T-helper 2 cell (primary cell): ENCODE measurements around the gene AGAP5.
"Not testable (repeated sequence)": the region's sequence is repeated elsewhere in the genome, so short reads cannot be mapped to it uniquely, and the experiment has no call there.

Source experiments
- DNase-seq, 5 experiments: peaks; one replicate each; pipeline versions ENCODE4 v3.0.0 to v3.0.0-alpha.2; 2012 to 2022
- total RNA-seq, 2 donors: gene quantifications; one replicate each; lab custom pipeline; 2026; lab: John Stamatoyannopoulos, UW

Gene AGAP5
- 0 to 0.34 reads per million in 2 donors for total RNA-seq

DNA sequence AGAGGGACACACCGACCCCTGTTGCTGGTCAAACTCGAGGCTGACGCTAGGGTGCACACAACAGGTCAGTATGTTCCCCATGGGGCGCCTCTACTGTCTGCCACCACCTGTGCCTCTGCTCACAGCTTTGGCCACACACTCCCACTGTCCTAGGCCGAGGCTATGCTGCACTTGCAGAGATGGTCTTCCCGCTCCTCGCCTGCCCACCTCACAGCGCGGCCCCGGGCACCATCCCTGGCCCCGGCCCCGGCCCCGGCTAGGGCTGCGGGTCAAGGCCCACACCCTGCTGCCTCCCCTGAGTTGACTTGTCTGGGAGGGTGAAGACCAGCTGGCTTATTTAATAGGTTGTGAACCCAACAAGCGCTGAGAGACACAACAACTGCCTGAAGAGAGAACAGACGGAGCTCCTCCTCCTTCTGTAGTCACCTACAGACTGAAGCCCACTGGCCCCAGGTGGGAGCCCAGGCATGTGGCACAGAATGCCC lies at the start of gene AGAP5:
TSS of gene AGAP5 (minus strand) at position 435 of the 485 bp plus-strand sequence. CDS start at position 81, 354 bp downstream.
- DNase-seq, result not testable (repeated sequence)

DNA sequence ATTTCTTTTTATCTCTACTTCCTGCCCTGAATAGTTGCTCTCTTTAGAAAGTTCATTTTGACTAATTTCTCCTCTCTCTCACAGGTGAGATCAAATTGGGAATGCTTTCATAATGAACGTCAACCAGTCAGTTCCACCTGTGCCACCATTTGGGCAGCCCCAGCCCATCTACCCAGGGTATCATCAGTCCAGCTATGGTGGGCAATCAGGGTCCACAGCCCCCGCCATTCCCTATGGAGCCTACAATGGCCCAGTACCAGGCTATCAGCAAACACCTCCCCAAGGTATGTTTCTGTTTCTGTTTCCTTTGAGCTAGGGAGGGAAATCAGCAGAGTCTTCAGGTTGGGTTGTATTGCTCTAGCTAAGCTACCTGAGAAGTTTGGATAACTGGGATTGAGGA lies 48.8 kb upstream of the AGAP5 start:
- DNase-seq, result no peak

DNA sequence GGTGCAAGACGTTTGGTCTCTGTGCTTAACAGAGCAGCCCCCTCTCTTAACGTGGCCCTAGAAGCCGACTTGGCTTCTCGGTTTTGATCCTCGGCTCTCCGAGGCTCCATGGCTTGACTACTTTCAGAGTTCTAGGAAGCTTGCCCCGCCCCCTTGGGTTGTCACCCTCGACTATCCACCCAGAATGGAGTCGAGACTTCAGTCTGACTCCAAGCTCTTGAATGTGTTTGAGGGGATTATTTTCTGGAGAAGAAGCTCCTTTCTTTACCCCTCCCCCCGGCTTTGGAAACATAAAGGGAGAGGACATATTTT lies 46.7 kb upstream of the AGAP5 start:
- DNase-seq, result peak in 3 of 5 experiments; percentile 48 to 79 (median 52)

DNA sequence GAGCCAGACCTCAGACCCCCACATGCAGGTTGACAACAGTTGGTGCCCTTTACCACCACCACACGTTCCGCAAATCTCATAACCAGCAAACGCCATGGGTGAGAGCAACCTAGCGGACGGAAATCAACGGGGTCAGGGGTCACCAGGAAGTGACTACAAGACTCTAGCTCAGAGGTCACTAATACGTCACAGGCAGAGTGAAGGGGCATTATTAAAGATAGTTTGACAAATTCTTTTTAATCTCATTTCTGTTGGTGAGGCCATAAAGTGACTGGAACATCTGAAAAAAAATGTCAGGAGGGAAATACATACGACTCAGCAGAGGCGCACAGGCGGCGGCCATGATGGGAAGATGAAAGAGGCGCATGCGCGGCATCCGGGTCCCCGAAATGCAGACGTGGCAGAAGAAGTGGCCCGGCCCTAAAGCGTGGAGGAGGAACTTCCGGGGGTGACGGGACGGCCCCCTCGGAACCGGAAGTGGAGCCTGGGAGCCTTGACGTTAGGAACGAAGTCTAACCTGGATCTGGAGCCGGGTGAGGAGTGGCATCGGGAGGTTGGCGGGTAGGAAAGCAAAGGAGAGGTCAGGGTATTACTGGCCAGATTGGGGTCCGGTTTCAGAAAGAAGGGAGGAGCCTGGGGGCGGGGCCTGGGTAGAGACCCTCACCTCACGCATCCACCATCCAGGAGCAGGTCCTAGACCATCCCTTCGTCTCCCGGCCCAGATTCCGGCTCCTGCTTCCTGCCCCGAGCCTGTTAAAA lies 46.2 kb upstream of the AGAP5 start, which contains the start of gene SEC24C:
TSS of gene SEC24C (plus strand) at position 468 of the 759 bp plus-strand sequence. CDS start 2,461 bp downstream, outside the sequence.
- peak; percentile 90 to 97 (median 93) for DNase-seq

DNA sequence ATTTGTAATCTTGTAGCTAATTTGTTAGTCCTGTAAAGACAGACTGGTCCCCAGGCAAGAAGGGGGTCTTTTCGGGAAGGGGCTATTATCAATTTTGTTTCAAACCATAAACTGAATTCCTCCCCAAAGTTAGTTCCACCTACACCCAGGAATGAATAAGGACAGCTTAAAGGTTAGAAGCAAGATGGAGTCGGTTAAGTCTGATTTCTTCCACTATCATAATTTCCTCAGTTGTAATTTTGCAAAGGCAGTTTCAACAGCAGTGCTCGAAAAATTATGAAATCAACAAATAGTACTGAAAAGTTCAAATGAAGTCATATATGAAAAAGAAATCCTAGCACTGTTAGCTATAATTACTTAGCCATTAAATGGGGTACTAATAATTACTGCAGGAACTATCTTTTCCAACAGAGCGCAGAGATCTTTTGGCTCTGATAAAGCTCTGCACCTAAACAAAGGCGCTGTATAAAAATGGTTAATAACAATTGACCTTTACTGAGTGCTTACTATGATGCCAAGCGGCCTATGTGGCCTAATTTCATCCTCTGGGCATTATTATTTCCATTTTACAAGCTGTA lies 45.5 kb upstream of the AGAP5 start:
- peak in 1 of 5 experiments; percentile 13 for DNase-seq

DNA sequence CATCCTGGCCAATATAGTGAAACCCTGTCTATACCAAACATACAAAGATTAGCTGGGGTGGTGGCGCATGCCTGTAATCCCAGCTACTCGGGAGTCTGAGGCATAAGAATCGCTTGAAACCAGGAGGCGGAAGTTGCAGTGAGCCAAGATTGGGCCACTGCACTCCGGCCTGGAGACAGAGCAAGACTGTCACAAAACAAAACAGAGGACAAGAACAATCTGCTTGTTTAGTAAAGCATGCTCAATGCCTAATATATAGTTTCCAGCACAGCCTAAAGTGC lies 44.5 kb upstream of the AGAP5 start:
- DNase-seq, result no peak

DNA sequence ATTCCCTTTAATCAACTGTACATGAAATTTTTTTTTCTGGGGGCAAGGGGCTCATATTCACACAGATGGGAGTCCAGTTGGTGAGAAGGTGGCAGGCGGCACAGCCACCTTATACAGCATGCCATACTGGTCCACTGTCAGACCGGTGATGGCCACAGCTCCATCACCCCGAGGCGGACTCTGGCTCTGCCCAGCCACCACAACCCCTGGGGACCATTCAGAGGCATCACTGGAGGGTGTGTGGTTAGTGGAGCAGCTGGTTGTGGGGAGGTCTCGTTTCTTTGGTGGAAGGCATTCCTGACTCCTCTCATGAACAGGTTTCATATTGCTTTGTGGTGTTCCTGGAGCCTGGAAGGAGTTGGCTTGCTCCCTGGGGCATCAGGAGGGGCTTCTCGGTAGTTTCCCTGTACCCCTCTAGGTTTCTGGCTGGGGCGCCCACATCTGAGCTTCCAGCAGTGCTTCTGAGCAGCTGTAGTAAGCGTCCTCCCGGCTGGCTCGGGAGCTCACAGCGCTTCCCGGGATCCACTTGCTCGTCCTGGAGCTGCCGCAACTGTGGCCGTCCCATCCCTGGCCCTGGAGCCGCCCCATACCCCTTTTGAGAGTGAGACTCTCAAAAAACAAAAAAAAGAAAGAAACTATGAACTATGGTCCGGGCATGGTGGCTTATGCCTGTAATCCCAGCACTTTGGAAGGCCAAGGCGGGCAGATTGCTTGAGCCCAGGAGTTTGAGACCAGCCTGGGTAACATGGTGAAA lies 42.8 kb upstream of the AGAP5 start:
- DNase-seq, result not testable (repeated sequence)

DNA sequence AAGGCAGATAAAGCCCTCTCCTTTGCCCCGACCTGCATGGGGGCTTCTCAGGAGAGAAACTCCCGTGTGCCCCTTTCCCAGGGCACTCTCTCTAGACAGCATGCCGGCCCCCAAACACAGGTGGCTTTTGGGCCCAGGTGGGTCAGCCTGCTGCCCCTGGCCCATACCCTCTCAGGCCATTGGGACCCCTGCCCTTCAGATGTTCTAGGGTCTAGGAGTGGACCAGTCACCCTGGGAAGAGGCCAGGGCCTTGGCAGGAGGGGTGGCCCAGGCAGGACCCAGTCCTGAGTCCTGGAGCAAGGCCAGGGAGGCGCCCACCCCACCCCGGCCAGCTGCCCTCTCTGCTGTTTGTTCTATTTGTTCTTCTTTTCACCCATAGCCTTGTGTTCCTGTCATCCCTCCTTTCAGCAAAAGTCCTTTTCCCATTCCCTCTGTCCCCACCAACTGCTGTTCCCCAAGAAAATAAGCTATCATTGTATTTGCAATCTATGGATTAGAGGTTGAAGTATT lies 36.9 kb upstream of the AGAP5 start:
- no peak for DNase-seq

DNA sequence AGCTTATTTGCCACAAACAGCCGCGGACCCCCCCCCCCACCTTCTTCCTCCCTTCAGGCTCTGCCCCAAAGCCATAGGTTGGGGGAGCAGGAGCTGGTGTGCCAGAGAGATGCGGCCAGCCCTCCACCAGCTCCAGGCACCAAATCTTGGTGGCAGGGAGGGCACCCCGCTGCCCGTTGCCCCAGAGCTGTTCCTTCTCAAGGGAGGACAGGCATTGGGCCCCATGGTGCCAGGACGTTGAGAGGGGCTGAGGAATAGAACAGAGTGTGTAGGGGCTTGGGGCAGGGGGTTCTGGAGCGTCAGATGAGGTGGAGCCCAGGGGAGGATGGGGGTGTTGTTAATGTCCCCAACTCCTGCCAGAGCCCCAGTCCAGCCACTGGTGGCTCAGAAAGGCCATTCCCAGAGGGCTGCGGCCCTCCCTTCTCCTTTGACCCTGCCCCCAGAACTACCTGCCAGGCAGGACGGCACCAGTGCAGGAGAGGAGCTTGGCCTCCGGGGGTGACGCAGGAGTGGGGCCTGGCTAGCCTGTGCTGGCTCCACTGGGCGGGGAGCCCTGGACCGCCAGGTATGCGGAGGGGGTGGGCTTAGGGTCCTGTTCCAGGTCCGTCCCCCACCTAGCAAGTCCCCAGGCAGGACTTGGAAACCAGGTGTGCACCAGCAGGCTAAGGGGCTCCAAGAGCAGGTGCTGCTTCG lies 36.3 kb upstream of the AGAP5 start:
- DNase-seq, result no peak

DNA sequence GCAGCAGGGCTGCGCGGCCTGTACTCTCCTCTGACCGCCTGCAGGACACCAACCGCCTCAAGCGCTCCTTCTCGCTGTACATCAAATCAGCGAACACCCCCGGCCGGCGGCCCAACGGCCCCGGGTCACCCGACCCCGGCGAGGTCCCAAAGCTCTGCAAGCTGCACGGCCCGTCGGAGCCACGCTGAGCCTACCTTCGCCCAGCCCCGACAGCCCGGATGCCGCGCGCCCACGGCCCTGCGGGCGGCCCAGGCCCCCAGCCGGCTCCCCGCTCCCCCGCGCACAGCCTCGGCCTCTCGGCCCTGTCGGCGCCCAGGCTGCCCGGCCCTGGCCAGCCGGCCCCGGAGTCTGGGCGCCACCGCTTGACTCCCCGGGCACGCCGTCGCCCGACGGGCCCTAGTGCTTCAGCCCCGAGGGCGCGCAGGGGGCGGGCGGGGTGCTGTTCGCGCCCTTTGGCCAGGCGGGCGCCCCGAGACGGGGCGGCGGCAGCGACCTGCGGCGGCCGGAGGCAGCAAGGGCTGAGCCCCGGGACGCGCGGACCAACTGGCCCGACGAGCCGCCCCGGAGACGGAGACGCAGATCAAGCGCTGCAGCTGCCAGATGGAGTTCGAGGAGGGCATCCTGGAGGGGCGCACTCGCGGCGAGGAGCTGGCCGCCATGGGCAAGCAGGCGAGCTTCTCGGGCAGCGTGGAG lies 35.2 kb upstream of the AGAP5 start:
- no peak for DNase-seq

DNA sequence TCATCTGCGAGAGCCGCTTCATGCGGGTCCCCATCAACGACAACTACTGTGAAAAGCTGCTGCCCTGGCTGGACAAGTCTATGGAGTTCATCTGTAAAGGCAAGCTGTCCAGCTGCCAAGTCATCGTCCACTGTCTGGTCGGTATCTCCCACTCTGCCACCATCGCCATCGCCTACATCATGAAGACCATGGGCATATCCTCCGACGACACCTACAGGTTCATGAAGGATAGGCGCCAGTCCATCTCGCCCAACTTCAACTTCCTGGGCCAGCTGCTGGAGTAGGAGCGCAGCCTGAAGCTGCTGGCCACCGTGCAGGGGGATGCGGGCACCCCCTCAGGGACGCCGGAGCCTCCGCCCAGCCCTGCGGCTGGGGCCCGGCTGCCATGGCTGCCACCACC lies 34.5 kb upstream of the AGAP5 start:
- no peak for DNase-seq

DNA sequence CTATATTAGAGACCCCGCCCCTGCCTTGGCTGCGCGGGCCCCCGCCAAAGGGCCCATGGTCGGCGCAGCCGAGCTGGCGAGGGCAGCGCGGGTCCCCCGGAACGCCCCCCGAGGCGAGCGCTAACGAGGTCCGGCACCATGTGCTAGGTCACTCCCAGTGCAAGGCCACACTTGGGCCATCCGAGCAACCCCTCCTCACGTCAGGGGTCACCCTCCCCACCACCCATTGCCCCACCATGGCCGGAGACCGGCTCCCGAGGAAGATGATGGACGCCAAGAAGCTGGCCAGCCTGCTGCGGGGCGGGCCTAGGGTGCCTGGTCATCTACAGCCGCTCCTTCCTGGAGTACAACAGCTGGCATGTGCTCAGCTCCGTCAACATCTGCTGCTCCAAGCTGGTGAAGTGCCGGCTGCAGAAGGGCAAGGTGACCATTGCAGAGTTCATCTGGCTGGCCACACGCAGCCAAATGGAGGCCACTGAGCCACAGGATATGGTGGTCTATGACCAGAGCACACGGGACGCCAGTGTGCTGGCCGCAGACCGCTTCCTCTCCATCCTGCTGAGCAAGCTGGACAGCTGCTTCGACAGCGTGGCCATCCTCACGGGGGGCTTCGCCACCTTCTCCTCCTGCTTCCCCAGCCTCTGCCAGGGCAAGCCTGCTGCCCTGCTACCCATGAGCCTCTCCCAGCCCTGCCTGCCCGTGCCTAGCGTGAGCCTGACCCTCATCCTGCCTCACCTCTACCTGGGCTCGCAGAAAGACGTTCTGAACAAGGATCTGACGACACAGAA lies 33.9 kb upstream of the AGAP5 start:
- DNase-seq, result no peak

DNA sequence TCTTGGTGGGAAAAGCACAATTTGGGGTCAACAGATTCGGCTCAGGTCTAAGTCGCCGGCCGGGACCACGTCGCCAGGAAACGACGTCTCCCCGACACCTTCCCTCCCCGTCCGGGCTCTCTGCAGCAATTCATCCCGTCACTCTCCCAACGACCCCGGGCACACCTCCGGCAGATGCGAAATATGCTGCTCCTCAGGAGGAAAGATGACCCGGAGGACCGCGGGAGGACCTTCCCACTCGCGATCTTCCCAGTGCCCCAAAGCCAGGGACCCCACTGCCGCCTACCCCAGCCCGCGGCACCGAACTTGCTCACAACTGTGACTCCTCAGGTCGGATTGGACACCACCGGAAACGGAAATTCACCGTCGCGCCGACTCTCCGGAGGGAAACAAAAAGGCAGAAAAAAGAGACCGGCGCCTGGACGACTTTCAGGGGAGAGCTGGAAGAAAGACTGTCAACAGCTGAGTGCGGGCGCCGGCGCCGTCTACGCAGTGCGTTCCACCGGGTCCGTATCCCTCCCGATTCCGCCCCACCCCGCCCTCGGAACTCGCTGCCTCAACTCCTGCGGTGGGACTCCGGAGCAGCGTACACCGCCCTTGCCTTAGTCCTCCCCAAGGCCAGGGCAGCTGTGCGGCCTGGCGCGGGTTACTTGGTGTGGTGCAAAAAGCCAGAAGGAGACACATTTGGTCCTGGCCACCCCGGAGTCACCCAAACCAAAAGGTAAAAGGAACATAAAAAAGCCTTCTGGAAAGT lies 32.4 kb upstream of the AGAP5 start:
- peak; percentile 70 to 93 (median 83) for DNase-seq

DNA sequence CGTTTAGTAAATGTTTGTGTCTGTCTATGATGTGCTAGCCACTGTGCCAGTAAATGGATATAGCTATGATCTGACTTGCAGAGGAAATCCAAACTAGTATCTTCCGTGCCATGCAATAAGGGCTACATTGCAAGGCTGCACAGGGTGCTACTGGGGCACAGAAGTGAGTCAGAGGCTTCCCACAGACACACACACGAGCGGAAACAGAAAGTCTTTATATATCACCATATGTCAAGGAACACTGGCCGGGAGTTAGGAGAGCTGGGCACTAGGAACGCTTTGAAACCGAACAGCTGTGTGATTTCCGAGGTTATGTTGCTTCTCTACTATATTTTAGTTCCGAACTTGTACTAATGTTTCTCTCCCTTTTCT lies 31.9 kb upstream of the AGAP5 start:
- DNase-seq, result peak in 3 of 5 experiments; percentile 26 to 61 (median 43)

DNA sequence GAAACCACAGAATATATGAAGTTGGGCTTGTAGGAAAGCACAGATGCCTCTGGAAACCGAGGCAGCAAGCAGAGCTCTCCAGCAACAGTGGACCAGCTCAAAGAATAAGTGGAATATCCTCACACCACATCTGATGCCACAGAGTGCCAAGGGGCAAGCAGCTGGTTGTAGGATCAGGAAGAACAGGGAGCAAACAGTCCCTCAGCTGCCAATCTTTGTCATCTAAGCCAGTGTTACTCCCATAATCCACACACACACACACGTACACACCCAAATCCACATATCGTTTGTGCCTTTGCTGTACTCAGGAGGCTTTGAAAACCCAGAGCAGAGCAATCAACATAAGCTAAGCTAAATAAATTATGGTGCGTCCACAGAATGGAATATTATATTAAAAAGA lies 25.6 kb upstream of the AGAP5 start:
- no peak for DNase-seq

DNA sequence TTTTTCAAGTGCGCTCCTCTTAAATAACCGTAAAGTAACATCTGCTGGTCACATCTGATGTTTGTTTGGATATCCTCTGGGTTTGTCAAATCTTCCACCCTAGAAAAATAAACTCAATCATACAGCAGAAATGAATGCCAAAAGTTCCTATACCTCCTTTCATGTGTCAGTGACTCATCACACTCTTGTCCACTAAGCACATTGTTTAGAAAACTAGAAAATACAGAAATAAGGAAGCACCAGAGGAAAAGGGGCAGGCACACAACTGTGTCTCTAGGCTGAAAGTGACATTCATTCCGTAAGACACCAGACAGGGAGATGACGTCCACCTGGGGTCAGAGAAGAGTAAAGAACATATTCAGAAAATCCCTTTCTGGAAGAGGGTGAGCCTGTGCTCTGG lies 22.7 kb upstream of the AGAP5 start:
- DNase-seq, result not testable (repeated sequence)

DNA sequence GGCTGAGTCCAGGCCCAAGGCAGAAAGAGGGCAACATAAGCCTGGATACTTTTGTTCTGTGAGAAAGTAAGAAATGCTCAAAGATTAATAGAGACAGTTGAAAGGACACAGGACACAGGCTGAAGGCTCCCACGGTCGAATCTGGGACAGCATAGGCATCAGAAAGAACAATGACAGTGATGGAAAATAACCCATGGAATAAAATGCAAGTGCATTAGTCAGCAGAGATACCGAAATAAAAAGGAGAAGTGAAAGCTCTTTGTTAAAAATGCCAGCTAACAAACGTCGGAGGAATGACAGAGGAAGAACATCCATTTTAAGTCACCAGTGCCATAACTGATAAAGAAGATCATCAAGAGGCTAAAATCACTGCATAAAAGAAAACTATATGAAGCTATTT lies 19.6 kb upstream of the AGAP5 start:
- no peak for DNase-seq

DNA sequence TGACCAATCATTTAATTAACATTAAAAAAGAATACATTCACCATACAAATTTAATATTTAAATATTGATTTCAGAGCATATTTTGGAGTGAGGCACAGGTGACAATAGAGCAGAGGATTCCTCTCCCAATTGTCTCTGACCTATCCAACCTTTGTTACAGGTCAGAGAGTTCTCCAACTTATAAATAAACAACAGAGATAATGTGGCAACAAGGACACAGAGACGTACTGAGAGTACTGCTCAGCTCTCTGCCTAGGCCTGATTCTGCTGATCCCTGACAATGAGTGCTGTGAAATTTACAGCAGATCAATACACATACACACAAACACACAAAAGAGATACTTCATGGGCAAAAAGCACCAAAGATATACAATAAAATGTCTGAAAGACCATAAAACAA lies 18.3 kb upstream of the AGAP5 start:
- no peak for DNase-seq

DNA sequence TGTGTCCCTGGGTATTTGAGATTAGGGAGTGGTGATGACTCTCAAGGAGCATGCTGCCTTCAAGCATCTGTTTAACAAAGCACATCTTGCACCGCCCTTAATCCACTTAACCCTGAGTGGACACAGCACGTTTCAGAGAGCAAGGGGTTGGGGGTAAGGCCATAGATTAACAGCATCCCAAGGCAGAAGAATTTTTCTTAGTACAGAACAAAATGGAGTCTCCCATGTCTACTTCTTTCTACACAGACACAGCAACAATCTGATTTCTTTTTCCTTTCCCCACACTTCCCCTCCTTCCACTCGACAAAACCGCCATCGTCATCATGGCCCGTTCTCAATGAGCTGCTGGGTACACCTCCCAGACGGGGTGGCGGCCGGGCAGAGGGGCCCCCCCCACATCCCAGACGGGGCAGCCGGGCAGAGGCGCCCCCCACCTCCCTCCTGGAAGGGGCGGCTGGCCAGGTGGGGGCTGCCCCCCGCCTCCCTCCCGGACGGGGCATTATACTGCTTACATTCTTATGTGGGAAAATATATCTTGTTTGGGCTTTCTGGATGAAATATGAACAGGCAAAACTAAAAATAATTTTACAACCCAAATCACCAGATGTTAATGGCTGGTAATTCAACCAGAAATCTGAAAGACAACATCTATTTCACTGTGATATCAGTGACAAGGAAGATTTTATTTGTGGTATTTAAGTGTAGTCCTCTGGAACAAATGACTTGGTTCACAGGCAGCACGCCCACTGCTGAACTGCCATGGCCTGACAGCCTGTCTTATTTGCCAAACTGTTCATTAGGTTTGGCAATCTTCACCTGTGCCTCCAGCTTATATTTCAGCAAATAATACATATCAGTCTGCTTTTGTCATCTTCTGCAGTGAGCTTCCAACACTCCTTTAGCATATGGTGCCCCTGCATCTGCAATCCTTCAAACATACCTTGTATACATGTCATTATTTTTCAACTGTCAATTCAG lies 17.6 kb upstream of the AGAP5 start:
- DNase-seq, result not testable (repeated sequence)
